SU-DHL-6 (cell line): ENCODE data around the gene DNAJC15.

Source experiments
- EZH2phosphoT487 ChIP-seq: fragments of 200-600 bp; sonication (generic), shearing (Covaris generic); conservative IDR thresholded peaks from 2 replicates; pipeline ENCODE4 v1.6.1; 2018; ENCODE audit warnings: mild to moderate bottlenecking, antibody characterized with exemption, low read length, moderate library complexity, mixed read lengths
- TF ChIP-seq, protein P1 (sequence below): fragments of 200-600 bp; sonication (generic); IDR thresholded peaks from one replicate; pipeline ENCODE4 v1.5.1; 2017; ENCODE audit warnings: antibody characterized with exemption, mild to moderate bottlenecking, low read length, moderate library complexity; ENCODE audit not compliant: insufficient read depth, poor library complexity, severe bottlenecking

DNA sequence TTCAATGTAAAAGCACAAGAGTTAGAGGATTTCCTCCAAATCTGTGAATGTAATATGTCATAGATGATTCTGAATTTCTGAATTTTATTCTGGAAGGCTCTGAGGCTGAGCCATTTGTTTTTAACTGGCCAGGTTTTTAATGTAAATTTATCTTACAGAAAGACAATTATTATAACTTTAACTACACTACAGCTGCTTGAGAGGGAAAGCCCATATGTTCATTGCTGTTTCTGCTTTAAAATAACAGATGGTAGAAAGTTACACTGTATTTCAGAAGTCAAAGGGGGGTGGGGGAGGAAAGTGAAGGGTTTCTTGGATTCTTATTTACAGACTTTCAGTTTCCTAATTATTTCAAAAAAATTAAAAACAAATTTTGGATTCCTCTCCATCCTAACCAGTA lies 62.8 kb downstream of the DNAJC15 start:
- TF ChIP-seq, protein P1, sequence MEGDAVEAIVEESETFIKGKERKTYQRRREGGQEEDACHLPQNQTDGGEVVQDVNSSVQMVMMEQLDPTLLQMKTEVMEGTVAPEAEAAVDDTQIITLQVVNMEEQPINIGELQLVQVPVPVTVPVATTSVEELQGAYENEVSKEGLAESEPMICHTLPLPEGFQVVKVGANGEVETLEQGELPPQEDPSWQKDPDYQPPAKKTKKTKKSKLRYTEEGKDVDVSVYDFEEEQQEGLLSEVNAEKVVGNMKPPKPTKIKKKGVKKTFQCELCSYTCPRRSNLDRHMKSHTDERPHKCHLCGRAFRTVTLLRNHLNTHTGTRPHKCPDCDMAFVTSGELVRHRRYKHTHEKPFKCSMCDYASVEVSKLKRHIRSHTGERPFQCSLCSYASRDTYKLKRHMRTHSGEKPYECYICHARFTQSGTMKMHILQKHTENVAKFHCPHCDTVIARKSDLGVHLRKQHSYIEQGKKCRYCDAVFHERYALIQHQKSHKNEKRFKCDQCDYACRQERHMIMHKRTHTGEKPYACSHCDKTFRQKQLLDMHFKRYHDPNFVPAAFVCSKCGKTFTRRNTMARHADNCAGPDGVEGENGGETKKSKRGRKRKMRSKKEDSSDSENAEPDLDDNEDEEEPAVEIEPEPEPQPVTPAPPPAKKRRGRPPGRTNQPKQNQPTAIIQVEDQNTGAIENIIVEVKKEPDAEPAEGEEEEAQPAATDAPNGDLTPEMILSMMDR, result no peak
- TF ChIP-seq EZH2phosphoT487, result no peak
